Effector memory CD8-positive, alpha-beta T cell (primary cell): ENCODE measurements around the gene WDFY3.

ENCODE experiments used
- ATAC-seq: fragments of 150-1000 bp; cut with Tn5 transposase; replicated peaks from 2 replicates; pipeline ENCODE4 v1.10.0; 2021; ENCODE audit warnings: mild to moderate bottlenecking, moderate library complexity
- DNase-seq, 3 experiments: peaks; one replicate each; pipeline ENCODE4 v3.0.0; 2021
- H3K27ac Mint-ChIP-seq, 2 donors: one replicate each; pipeline ENCODE4 v1.8.0; 2022; ENCODE audit warnings: mild to moderate bottlenecking in 2 of 2, mixed read lengths in 2 of 2, moderate library complexity in 2 of 2
- H3K27me3 Mint-ChIP-seq, 2 donors: one replicate each; pipeline ENCODE4 v1.8.0; 2022; ENCODE audit warnings: mixed read lengths in 2 of 2
- H3K36me3 Mint-ChIP-seq: one replicate; pipeline ENCODE4 v1.8.0; 2022; ENCODE audit warnings: mild to moderate bottlenecking, moderate library complexity, mixed read lengths; ENCODE audit not compliant: insufficient read depth
- H3K4me1 Mint-ChIP-seq, 2 donors: one replicate each; pipeline ENCODE4 v1.8.0; 2022; ENCODE audit warnings: low read depth in 2 of 2, mixed read lengths in 2 of 2
- H3K4me3 Mint-ChIP-seq, 2 donors: one replicate each; pipeline ENCODE4 v1.8.0; 2022; ENCODE audit warnings: mild to moderate bottlenecking in 2 of 2, mixed read lengths in 2 of 2, moderate library complexity in 2 of 2
- H3K9me3 Mint-ChIP-seq, 2 donors: one replicate each; pipeline ENCODE4 v1.8.0; 2022; ENCODE audit warnings: mixed read lengths in 2 of 2

The WDFY3 gene

DNA sequence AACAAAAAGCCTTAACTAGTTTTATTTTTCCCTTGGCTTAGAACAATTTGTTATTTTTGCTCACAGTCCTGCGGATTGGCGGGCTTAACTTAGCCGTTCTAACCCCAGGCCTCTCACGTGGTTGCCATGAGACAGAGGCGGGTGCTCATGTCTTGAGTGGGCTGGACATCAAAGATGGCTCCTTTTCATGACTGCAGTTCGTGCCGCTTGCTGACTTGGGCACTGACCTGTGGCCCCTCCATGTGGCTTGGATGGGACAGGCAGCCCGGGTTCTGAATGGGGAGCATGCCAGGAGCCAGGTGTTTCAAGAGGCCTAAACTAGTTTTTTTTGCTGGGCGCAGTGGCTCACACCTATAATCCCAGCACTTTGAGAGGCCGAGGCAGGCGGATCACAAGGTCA, 342.8 kb downstream of the WDFY3 start:
- H3K4me1 Mint-ChIP-seq: no peaks in the 10 kb centered on the region
- no peaks in the 10 kb centered on the region for H3K27me3 Mint-ChIP-seq
- no peak for ATAC-seq
- no peak for DNase-seq
- no peak overlapping the region for H3K4me3 Mint-ChIP-seq
- no peaks in the 10 kb centered on the region for H3K36me3 Mint-ChIP-seq
- peaks cover 0 to 6% of the 10 kb centered on the region in 2 donors for H3K9me3 Mint-ChIP-seq
- no peak overlapping the region for H3K27ac Mint-ChIP-seq

GRCh38 chr4:84622959-84623358, 343.5 kb downstream of the WDFY3 start:
- H3K4me1 Mint-ChIP-seq: no peaks in the 10 kb centered on the region
- no peaks in the 10 kb centered on the region for H3K27me3 Mint-ChIP-seq
- no peak overlapping the region for H3K4me3 Mint-ChIP-seq
- no peak overlapping the region for H3K27ac Mint-ChIP-seq
- ATAC-seq: no peak
- no peak for DNase-seq
- peaks cover 0 to 6% of the 10 kb centered on the region in 2 donors for H3K9me3 Mint-ChIP-seq
- H3K36me3 Mint-ChIP-seq: no peaks in the 10 kb centered on the region
